HepG2 (cell line): Measurements from ENCODE around the gene ZNRF3. TPM values are rescaled to one million over a fixed set of nuclear protein-coding genes. Genes with fewer than 3 reads are reported as not detected.
A peak's percentile ranks its signal among the peaks of the same experiment; 100 is the strongest.

Experiments
- ATAC-seq: fragments of 200-7000 bp; cut with Tn5 transposase; 3 replicates; pipeline ENCODE4 v1.9.1; 2020; ENCODE audit warnings: mild to moderate bottlenecking, moderate library complexity
- BruUV-seq: library from RNA; stranded (reverse); fragments of 400-500 nt; replicated peaks from 2 replicates; lab custom pipeline; 2021; lab: Mats Ljungman, UMichigan
- CTCF ChIA-PET: fragments of 300-600 bp; formaldehyde crosslinking; extraction: SDS; loops from one replicate; lab custom pipeline; 2021; ENCODE audit warnings: low total read pairs, inconsistent platforms, low intra/inter-chr PET ratio; lab: Yijun Ruan, JAX
- POLR2A ChIA-PET: fragments of 350-600 bp; sonication (Branson Sonifier 250); formaldehyde crosslinking; loops from one replicate; lab custom pipeline; 2020; ENCODE audit warnings: antibody characterized with exemption, inconsistent platforms; lab: Yijun Ruan, JAX
- DNase-seq: peaks from one replicate; pipeline ENCODE4 v3.0.0-alpha.2; 2015; ENCODE audit warnings: low spot score
- FAIRE-seq: peaks from 3 replicates; lab custom pipeline; 2011; peaks lifted over from hg19 to GRCh38; lab: Jason Lieb, UNC
- H2AFZ ChIP-seq: one replicate; pipeline ENCODE4 v1.6.1; 2011; ENCODE audit warnings: low read length, inconsistent platforms
- H3K27ac ChIP-seq: fragments of 300-600 bp; 3 replicates; pipeline ENCODE4 v1.8.0; 2011; ENCODE audit warnings: mixed run types, mild to moderate bottlenecking, mixed read lengths, low read length, inconsistent platforms; ENCODE audit not compliant: insufficient read depth; ENCODE audit errors: extremely low read length
- H3K27me3 ChIP-seq, 2 experiments: fragments of 200-600 bp in 1 of 2; 2 replicates in 1 of 2; 3 replicates in 1 of 2; pipeline versions ENCODE4 v1.6.0 to v1.8.0; 2011; ENCODE audit warnings: low read length in 2 of 2, mild to moderate bottlenecking in 2 of 2, moderate library complexity in 2 of 2, inconsistent platforms in 1 of 2; ENCODE audit not compliant: insufficient read depth in 2 of 2, control insufficient read depth in 1 of 2
- H3K36me3 ChIP-seq, 2 experiments: fragments of 200-600 bp in 1 of 2; replicated peaks in 1 of 2; 2 replicates in 1 of 2; 3 replicates in 1 of 2; pipeline versions ENCODE4 v1.5.1 to v1.8.0; 2011; ENCODE audit warnings: low read length in 2 of 2, inconsistent platforms in 1 of 2; ENCODE audit not compliant: insufficient read depth in 2 of 2, control insufficient read depth in 1 of 2
- H3K4me1 ChIP-seq: 2 replicates; pipeline ENCODE4 v1.5.1; 2012; ENCODE audit warnings: low read length, inconsistent platforms; ENCODE audit not compliant: insufficient read depth
- H3K4me2 ChIP-seq: 2 replicates; pipeline ENCODE4 v1.6.0; 2011; ENCODE audit warnings: low read depth, low read length, inconsistent platforms
- H3K4me3 ChIP-seq, 3 experiments: fragments of 200-600 bp in 1 of 3; sonication (generic), shearing (Covaris generic) in 1 of 3; replicated peaks in 1 of 3; 2 replicates each; pipeline ENCODE4 v1.5.1; 2011 to 2016; ENCODE audit warnings: low read length in 3 of 3, inconsistent platforms in 2 of 3, low read depth in 2 of 3, mild to moderate bottlenecking in 2 of 3, control low read depth in 1 of 3, mixed read lengths in 1 of 3; ENCODE audit not compliant: insufficient read depth in 1 of 3
- H3K79me2 ChIP-seq: one replicate; pipeline ENCODE4 v1.6.1; 2011; ENCODE audit warnings: low read length, inconsistent platforms; ENCODE audit not compliant: insufficient read depth
- H3K9ac ChIP-seq: 2 replicates; pipeline ENCODE4 v1.6.0; 2011; ENCODE audit warnings: mild to moderate bottlenecking, low read depth, low read length, inconsistent platforms; ENCODE audit not compliant: insufficient read depth
- H3K9me3 ChIP-seq: 2 replicates; pipeline ENCODE4 v1.5.1; 2012; ENCODE audit warnings: mild to moderate bottlenecking, low read length
- H4K20me1 ChIP-seq: 2 replicates; pipeline ENCODE4 v1.6.0; 2011; ENCODE audit warnings: inconsistent platforms, mild to moderate bottlenecking, low read length, moderate library complexity; ENCODE audit not compliant: insufficient read depth
- ESRRA ChIP-seq: sonication (generic); formaldehyde crosslinking; IDR thresholded peaks from 2 replicates; pipeline ENCODE4 v1.5.1; 2020; ENCODE audit warnings: mild to moderate bottlenecking, low read depth, missing genetic modification reagents
- HOXA5 ChIP-seq: sonication (generic); formaldehyde crosslinking; IDR thresholded peaks from 2 replicates; pipeline ENCODE4 v1.4.0; 2020; ENCODE audit warnings: missing genetic modification reagents
- HOXA7 ChIP-seq: sonication (generic); formaldehyde crosslinking; IDR thresholded peaks from 2 replicates; pipeline ENCODE4 v1.8.1; 2022; ENCODE audit warnings: mild to moderate bottlenecking, missing genetic modification reagents, moderate library complexity
- IKZF1 ChIP-seq: fragments of 450-650 bp; IDR thresholded peaks from 2 replicates; pipeline ENCODE4 v1.7.1; 2016
- IRF9 ChIP-seq: sonication (generic); formaldehyde crosslinking; IDR thresholded peaks from 2 replicates; pipeline ENCODE4 v1.8.0; 2022; ENCODE audit warnings: missing genetic modification reagents, mild to moderate bottlenecking, borderline replicate concordance
- RFXANK ChIP-seq: IDR thresholded peaks from 2 replicates; pipeline ENCODE4 v1.6.1; 2016
- STAG1 ChIP-seq: sonication (generic); formaldehyde crosslinking; IDR thresholded peaks from 2 replicates; pipeline ENCODE4 v1.4.0; 2020; ENCODE audit warnings: missing genetic modification reagents
- TBP ChIP-seq: sonication (generic); formaldehyde crosslinking; IDR thresholded peaks from 2 replicates; pipeline ENCODE4 v1.5.0; 2020; ENCODE audit warnings: missing genetic modification reagents
- TFE3 ChIP-seq: IDR thresholded peaks from 2 replicates; pipeline ENCODE4 v1.6.1; 2016
- ZNF543 ChIP-seq: sonication (generic); formaldehyde crosslinking; IDR thresholded peaks from 2 replicates; pipeline ENCODE4 v1.4.0; 2020; ENCODE audit warnings: mild to moderate bottlenecking, missing genetic modification reagents
- ZNF546 ChIP-seq: sonication (generic); formaldehyde crosslinking; conservative IDR thresholded peaks from 2 replicates; pipeline ENCODE4 v1.8.1; 2023; ENCODE audit warnings: mild to moderate bottlenecking, missing genetic modification reagents
- ZNF607 ChIP-seq: sonication (generic); formaldehyde crosslinking; IDR thresholded peaks from 2 replicates; pipeline ENCODE4 v1.5.1; 2020; ENCODE audit warnings: missing genetic modification reagents, mild to moderate bottlenecking, borderline replicate concordance
- WGBS: methylation state at CpG from one replicate; pipeline ENCODE4 v1.1.6; 2017; ENCODE audit warnings: low lambda C conversion rate; 5-methylcytosine and 5-hydroxymethylcytosine counted together
- in situ Hi-C: cut with HindIII; loops from 2 replicates; pipeline ENCODE4 v1.10.0; 2017; ENCODE audit warnings: low pct_unique_long_range_greater_than_20kb; ENCODE audit not compliant: extremely low pct_ligation_motif_present
- intact Hi-C: fragments of 100-400 bp; cut with micrococcal nuclease; formaldehyde crosslinking; loops from one replicate; pipeline ENCODE4 v1.10.0; 2022; ENCODE audit not compliant: unreplicated experiment
- polyA plus RNA-seq, 8 experiments: library from polyadenylated mRNA; depleted of rRNA in 3 of 8; stranded (reverse) in 7 of 8; unstranded in 1 of 8; fragments of >200 nt; fragmentation: Illumina TruSeq in 4 of 8; extraction: Trizol in 4 of 8; gene quantifications; 2 replicates each; pipeline versions ENCODE4 v1.2.1 to v1.2.3, GENCODE V29; 2011 to 2016; ENCODE audit warnings: low read depth in 4 of 8, missing spikeins in 1 of 8, mixed read lengths in 1 of 8; ENCODE audit not compliant: insufficient read depth in 1 of 8
- total RNA-seq, 5 experiments: library from RNA; depleted of rRNA; stranded (reverse); fragments of >200 nt; fragmentation: Illumina TruSeq; extraction: Trizol; gene quantifications; 2 replicates each; pipeline ENCODE4 v1.2.3, GENCODE V29; 2016; ENCODE audit warnings: low read depth in 1 of 5
- TF ChIP-seq, protein P1 (sequence below): sonication (generic); formaldehyde crosslinking; IDR thresholded peaks from 2 replicates; pipeline ENCODE4 v1.9.0; 2021; ENCODE audit warnings: missing genetic modification reagents, borderline replicate concordance
- TF ChIP-seq, protein P2 (sequence below): IDR thresholded peaks from 2 replicates; pipeline ENCODE4 v1.6.1; 2016; ENCODE audit warnings: low read depth, control low read depth
- TF ChIP-seq, protein P3 (sequence below): sonication (generic); formaldehyde crosslinking; IDR thresholded peaks from 2 replicates; pipeline ENCODE4 v1.8.1; 2023; ENCODE audit warnings: mild to moderate bottlenecking, missing genetic modification reagents, borderline replicate concordance
- TF ChIP-seq, protein P4 (sequence below): sonication (generic); formaldehyde crosslinking; IDR thresholded peaks from 2 replicates; pipeline ENCODE4 v1.4.0; 2020; ENCODE audit warnings: missing genetic modification reagents

Gene ZNRF3
- total and polyA plus RNA-seq, 2 of the 13 experiments (the other 11 are each of a cell fraction or from before 2014, with no cell fraction given), result 20.3 to 36.7 TPM

GRCh38 chr22:28978863-28979796, 95.8 kb downstream of the ZNRF3 start:
- peak; percentile 23 for ATAC-seq
- peak overlapping the region in 1 of 3 experiments; percentile 9; a peak in 1 of 6 replicates for H3K4me3 ChIP-seq
- peaks cover 0 to 2% of the 10 kb centered on the region in 2 experiments; a peak in 1 of 5 replicates for H3K36me3 ChIP-seq
- peaks cover 100% of the 10 kb centered on the region for H3K4me1 ChIP-seq
- H3K4me2 ChIP-seq, result peak overlapping the region; percentile 59
- no TSS peak for BruUV-seq
- in situ Hi-C loops, result no loop called here
- peaks cover 87% of the 10 kb centered on the region for H3K79me2 ChIP-seq
- 21% methylated on average over 4 of the region's 4 CpGs for WGBS
- no peak for FAIRE-seq
- H3K9ac ChIP-seq, result peak overlapping the region; percentile 48; the same call in 1 of the 2 replicates
- no peaks in the 10 kb centered on the region for H3K27me3 ChIP-seq
- no peak overlapping the region for H2AFZ ChIP-seq
- ChIA-PET CTCF (no interaction called here), POLR2A (interaction anchor here (0.6 to 1.2 kb wide), 7 partner anchors 14 to 93 kb away, joined by 3 to 6 read pairs (median 3); no protein-coding TSS in a partner anchor)
- H3K9me3 ChIP-seq, result no peaks in the 10 kb centered on the region
- H3K27ac ChIP-seq, result peak overlapping the region; percentile 87
- intact Hi-C loops, result no loop called here
- no peak for DNase-seq
- no peaks in the 10 kb centered on the region for H4K20me1 ChIP-seq
- TF ChIP-seq, protein P1, sequence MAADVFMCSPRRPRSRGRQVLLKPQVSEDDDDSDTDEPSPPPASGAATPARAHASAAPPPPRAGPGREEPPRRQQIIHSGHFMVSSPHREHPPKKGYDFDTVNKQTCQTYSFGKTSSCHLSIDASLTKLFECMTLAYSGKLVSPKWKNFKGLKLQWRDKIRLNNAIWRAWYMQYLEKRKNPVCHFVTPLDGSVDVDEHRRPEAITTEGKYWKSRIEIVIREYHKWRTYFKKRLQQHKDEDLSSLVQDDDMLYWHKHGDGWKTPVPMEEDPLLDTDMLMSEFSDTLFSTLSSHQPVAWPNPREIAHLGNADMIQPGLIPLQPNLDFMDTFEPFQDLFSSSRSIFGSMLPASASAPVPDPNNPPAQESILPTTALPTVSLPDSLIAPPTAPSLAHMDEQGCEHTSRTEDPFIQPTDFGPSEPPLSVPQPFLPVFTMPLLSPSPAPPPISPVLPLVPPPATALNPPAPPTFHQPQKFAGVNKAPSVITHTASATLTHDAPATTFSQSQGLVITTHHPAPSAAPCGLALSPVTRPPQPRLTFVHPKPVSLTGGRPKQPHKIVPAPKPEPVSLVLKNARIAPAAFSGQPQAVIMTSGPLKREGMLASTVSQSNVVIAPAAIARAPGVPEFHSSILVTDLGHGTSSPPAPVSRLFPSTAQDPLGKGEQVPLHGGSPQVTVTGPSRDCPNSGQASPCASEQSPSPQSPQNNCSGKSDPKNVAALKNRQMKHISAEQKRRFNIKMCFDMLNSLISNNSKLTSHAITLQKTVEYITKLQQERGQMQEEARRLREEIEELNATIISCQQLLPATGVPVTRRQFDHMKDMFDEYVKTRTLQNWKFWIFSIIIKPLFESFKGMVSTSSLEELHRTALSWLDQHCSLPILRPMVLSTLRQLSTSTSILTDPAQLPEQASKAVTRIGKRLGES (CRISPR knock-in tag), result no peak
- TF ChIP-seq TBP (CRISPR knock-in tag) (no peak), STAG1 (CRISPR knock-in tag) (no peak; the same call in 1 of the 2 replicates), ESRRA (CRISPR knock-in tag) (peak; percentile 81), HOXA7 (CRISPR knock-in tag) (no peak), RFXANK (no peak), ZNF546 (CRISPR knock-in tag) (no peak), ZNF607 (CRISPR knock-in tag) (no peak), ZNF543 (CRISPR knock-in tag) (no peak), IKZF1 (no peak), IRF9 (CRISPR knock-in tag) (no peak), HOXA5 (CRISPR knock-in tag) (no peak), TFE3 (CRISPR knock-in tag) (no peak)
- TF ChIP-seq, protein P2, sequence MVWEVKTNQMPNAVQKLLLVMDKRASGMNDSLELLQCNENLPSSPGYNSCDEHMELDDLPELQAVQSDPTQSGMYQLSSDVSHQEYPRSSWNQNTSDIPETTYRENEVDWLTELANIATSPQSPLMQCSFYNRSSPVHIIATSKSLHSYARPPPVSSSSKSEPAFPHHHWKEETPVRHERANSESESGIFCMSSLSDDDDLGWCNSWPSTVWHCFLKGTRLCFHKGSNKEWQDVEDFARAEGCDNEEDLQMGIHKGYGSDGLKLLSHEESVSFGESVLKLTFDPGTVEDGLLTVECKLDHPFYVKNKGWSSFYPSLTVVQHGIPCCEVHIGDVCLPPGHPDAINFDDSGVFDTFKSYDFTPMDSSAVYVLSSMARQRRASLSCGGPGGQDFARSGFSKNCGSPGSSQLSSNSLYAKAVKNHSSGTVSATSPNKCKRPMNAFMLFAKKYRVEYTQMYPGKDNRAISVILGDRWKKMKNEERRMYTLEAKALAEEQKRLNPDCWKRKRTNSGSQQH (CRISPR knock-in tag), result no peak
- TF ChIP-seq, protein P3, sequence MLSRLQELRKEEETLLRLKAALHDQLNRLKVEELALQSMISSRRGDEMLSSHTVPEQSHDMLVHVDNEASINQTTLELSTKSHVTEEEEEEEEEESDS (CRISPR knock-in tag), result no peak
- TF ChIP-seq, protein P4, sequence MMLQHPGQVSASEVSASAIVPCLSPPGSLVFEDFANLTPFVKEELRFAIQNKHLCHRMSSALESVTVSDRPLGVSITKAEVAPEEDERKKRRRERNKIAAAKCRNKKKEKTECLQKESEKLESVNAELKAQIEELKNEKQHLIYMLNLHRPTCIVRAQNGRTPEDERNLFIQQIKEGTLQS, result no peak
